K562 (cell line): ENCODE measurements around the gene ADAMTS14. TPM values are rescaled to one million over a fixed set of nuclear protein-coding genes. Genes with fewer than 3 reads are reported as not detected.

Experiments used
- ATAC-seq: fragments of 200-7000 bp; cut with Tn5 transposase; 3 replicates; pipeline ENCODE4 v1.9.1; 2020; ENCODE audit warnings: moderate library complexity
- BruUV-seq: library from RNA; stranded (reverse); fragments of 400-500 nt; replicated peaks from 2 replicates; lab custom pipeline; 2021; lab: Mats Ljungman, UMichigan
- CTCF ChIA-PET: fragments of 300-600 bp; formaldehyde crosslinking; extraction: SDS; loops from one replicate; lab custom pipeline; 2021; ENCODE audit warnings: low intra/inter-chr PET ratio; lab: Yijun Ruan, JAX
- POLR2A ChIA-PET: fragments of 300-600, 350-650 bp; sonication (Branson Sonifier 250); formaldehyde crosslinking; extraction: SDS; loops from one replicate; lab custom pipeline; 2021; ENCODE audit warnings: antibody characterized with exemption, inconsistent platforms; lab: Yijun Ruan, JAX
- DNase-seq, 4 experiments: peaks; one replicate each; pipeline versions ENCODE4 v3.0.0 to v3.0.0-alpha.2; 2011 to 2018; ENCODE audit warnings: low spot score in 3 of 4, mixed read lengths in 3 of 4; ENCODE audit errors: extremely low read depth in 1 of 4
- FAIRE-seq: peaks from 2 replicates; lab custom pipeline; 2011; peaks lifted over from hg19 to GRCh38; lab: Jason Lieb, UNC
- H2AFZ ChIP-seq: 2 replicates; pipeline ENCODE4 v1.6.0; 2011; ENCODE audit warnings: low read depth, low read length, control low read depth, inconsistent platforms
- H3K27ac ChIP-seq: fragments of 200-600 bp; 3 replicates; pipeline ENCODE4 v1.8.0; 2011; ENCODE audit warnings: low read depth, mild to moderate bottlenecking, control low read depth, inconsistent platforms, low read length, moderate library complexity, mixed read lengths; ENCODE audit errors: extremely low read depth
- H3K27me3 ChIP-seq, 2 experiments: fragments of 300-600 bp in 1 of 2; 2 replicates in 1 of 2; 3 replicates in 1 of 2; pipeline versions ENCODE4 v1.6.0 to v1.8.0; 2011; ENCODE audit warnings: inconsistent platforms in 2 of 2, low read length in 2 of 2, mild to moderate bottlenecking in 1 of 2, mixed read lengths in 1 of 2, moderate library complexity in 1 of 2; ENCODE audit not compliant: control insufficient read depth in 2 of 2, insufficient read depth in 2 of 2
- H3K36me3 ChIP-seq: fragments of 300-600 bp; 3 replicates; pipeline ENCODE4 v1.8.0; 2011; ENCODE audit warnings: mild to moderate bottlenecking, low read length, inconsistent platforms; ENCODE audit not compliant: control insufficient read depth, insufficient read depth
- H3K4me1 ChIP-seq, 2 experiments: fragments of 200-600 bp in 1 of 2; replicated peaks in 1 of 2; 2 replicates in 1 of 2; 3 replicates in 1 of 2; pipeline versions ENCODE4 v1.5.1 to v1.8.0; 2011; ENCODE audit warnings: inconsistent platforms in 2 of 2, low read length in 2 of 2, mild to moderate bottlenecking in 1 of 2, mixed read lengths in 1 of 2, moderate library complexity in 1 of 2; ENCODE audit not compliant: control insufficient read depth in 2 of 2, insufficient read depth in 2 of 2
- H3K4me2 ChIP-seq: 2 replicates; pipeline ENCODE4 v1.6.1; 2011; ENCODE audit warnings: low read length, control low read depth, inconsistent platforms, mixed read lengths; ENCODE audit not compliant: insufficient read depth
- H3K4me3 ChIP-seq: fragments of 200-600 bp; sonication (generic), shearing (Covaris generic); 2 replicates; pipeline ENCODE4 v1.5.1; 2016; ENCODE audit warnings: control low read depth, inconsistent platforms
- H3K79me2 ChIP-seq: fragments of 200-600 bp; 3 replicates; pipeline ENCODE4 v1.8.0; 2011; ENCODE audit warnings: low read length, inconsistent platforms; ENCODE audit not compliant: control insufficient read depth, insufficient read depth
- H3K9ac ChIP-seq, 2 experiments: 2 replicates each; pipeline versions ENCODE4 v1.6.0 to v1.6.1; 2011; ENCODE audit warnings: low read depth in 2 of 2, low read length in 2 of 2, control low read depth in 1 of 2, inconsistent platforms in 1 of 2, mild to moderate bottlenecking in 1 of 2, mixed read lengths in 1 of 2; ENCODE audit not compliant: insufficient read depth in 1 of 2
- H3K9me1 ChIP-seq: one replicate; pipeline ENCODE4 v1.6.0; 2011; ENCODE audit warnings: inconsistent platforms, mild to moderate bottlenecking, low read length, moderate library complexity; ENCODE audit not compliant: control insufficient read depth, insufficient read depth
- H3K9me3 ChIP-seq: replicated peaks from 2 replicates; pipeline ENCODE4 v1.5.1; 2011; ENCODE audit warnings: low read depth, low read length, inconsistent platforms; ENCODE audit not compliant: control insufficient read depth, insufficient read depth
- H4K20me1 ChIP-seq: replicated peaks from 2 replicates; pipeline ENCODE4 v1.6.1; 2011; ENCODE audit warnings: low read length, inconsistent platforms, mixed read lengths; ENCODE audit not compliant: control insufficient read depth, insufficient read depth
- CBX3 ChIP-seq, 2 experiments: IDR thresholded peaks; 1 replicate in 1 of 2; 2 replicates in 1 of 2; pipeline ENCODE4 v1.6.1; 2012; ENCODE audit warnings: inconsistent platforms in 2 of 2, low read length in 2 of 2, borderline replicate concordance in 1 of 2, control low read depth in 1 of 2
- CREBBP ChIP-seq: IDR thresholded peaks from one replicate; pipeline ENCODE4 v1.6.1; 2012; ENCODE audit warnings: low read depth, mild to moderate bottlenecking, control low read depth, inconsistent platforms, low read length
- GABPB1 ChIP-seq: sonication (generic); formaldehyde crosslinking; IDR thresholded peaks from 2 replicates; pipeline ENCODE4 v1.8.0; 2022; ENCODE audit warnings: mild to moderate bottlenecking, missing genetic modification reagents
- JUN ChIP-seq, 2 experiments: sonication (generic) in 1 of 2; formaldehyde crosslinking in 1 of 2; IDR thresholded peaks; 2 replicates each; pipeline versions ENCODE4 v1.6.1 to v1.8.0; 2012 to 2022; ENCODE audit warnings: borderline replicate concordance in 2 of 2, mild to moderate bottlenecking in 2 of 2, improper control_type of control experiment in 1 of 2, low read depth in 1 of 2, low read length in 1 of 2, missing genetic modification reagents in 1 of 2
- KDM5B ChIP-seq: fragments of 200-600 bp; sonication (generic); IDR thresholded peaks from 2 replicates; pipeline ENCODE4 v1.6.1; 2012; ENCODE audit warnings: low read depth, mild to moderate bottlenecking, moderate library complexity, low read length, control low read depth, inconsistent platforms; ENCODE audit not compliant: insufficient replicate concordance
- NRF1 ChIP-seq, 2 experiments: fragments of 450-650 bp; IDR thresholded peaks in 1 of 2; conservative IDR thresholded peaks in 1 of 2; 2 replicates each; pipeline ENCODE4 v1.6.1; 2014; ENCODE audit warnings: mild to moderate bottlenecking in 2 of 2
- RFX1 ChIP-seq: fragments of 450-650 bp; IDR thresholded peaks from 2 replicates; pipeline ENCODE4 v1.6.1; 2016; ENCODE audit warnings: mild to moderate bottlenecking, moderate library complexity
- SMC3 ChIP-seq: conservative IDR thresholded peaks from 2 replicates; pipeline ENCODE4 v1.6.1; 2011; ENCODE audit warnings: low read depth, low read length, improper control_type of control experiment; ENCODE audit not compliant: insufficient read depth
- ZFP36 ChIP-seq: fragments of 150-350 bp; IDR thresholded peaks from 2 replicates; pipeline ENCODE4 v1.6.1; 2018; ENCODE audit warnings: low read length, low read depth; ENCODE audit not compliant: partially characterized antibody
- ZNF24 ChIP-seq: fragments of 450-650 bp; IDR thresholded peaks from 2 replicates; pipeline ENCODE4 v1.6.1; 2016
- ZNF324 ChIP-seq: fragments of 250-450 bp; sonication (Bioruptor Pico); IDR thresholded peaks from 2 replicates; pipeline ENCODE4 v1.4.0; 2020; ENCODE audit warnings: mild to moderate bottlenecking
- ZNF354B ChIP-seq: fragments of 250-450 bp; sonication (Bioruptor Pico); IDR thresholded peaks from 2 replicates; pipeline ENCODE4 v1.4.0; 2020
- ZNF707 ChIP-seq: fragments of 250-450 bp; sonication (Bioruptor Pico); conservative IDR thresholded peaks from 2 replicates; pipeline ENCODE4 v1.8.0; 2022; ENCODE audit warnings: inconsistent platforms, mild to moderate bottlenecking, moderate library complexity
- WGBS: fragments of 100-300 bp; shearing (Covaris generic); methylation state at CpG from one replicate; pipeline ENCODE4 v1.1.6; 2016; ENCODE audit warnings: low coverage, mixed read lengths; ENCODE audit not compliant: insufficient coverage; ENCODE audit errors: missing lambda C conversion rate; 5-methylcytosine and 5-hydroxymethylcytosine counted together
- in situ Hi-C: fragments of 300-500 bp; cut with MboI; formaldehyde crosslinking; loops from 4 replicates; pipeline ENCODE4 v1.15.0; 2018; ENCODE audit warnings: inconsistent platforms, mixed read lengths
- intact Hi-C: fragments of 100-400 bp; cut with micrococcal nuclease; formaldehyde crosslinking; loops from 2 replicates; pipeline ENCODE4 v1.14.2; 2022
- polyA plus RNA-seq, 8 experiments: library from polyadenylated mRNA; depleted of rRNA in 4 of 8; stranded (reverse) in 5 of 8; unstranded in 3 of 8; fragments of >200 nt; fragmentation: Nextera tagmentation in 2 of 8; fragmentation: Illumina TruSeq in 1 of 8; extraction: Ambion mirVana in 2 of 8; extraction: Trizol in 1 of 8; gene quantifications; 2 replicates each; pipeline versions ENCODE4 v1.2.1 to v1.2.3, GENCODE V29; 2011 to 2014; ENCODE audit warnings: inconsistent platforms in 1 of 8, missing spikeins in 1 of 8
- total RNA-seq, 7 experiments: library from RNA; depleted of rRNA in 6 of 7; stranded (reverse); fragments of >200 nt in 6 of 7; fragmentation: Illumina TruSeq in 2 of 7; extraction: Trizol in 2 of 7; gene quantifications; 2 replicates each; pipeline versions ENCODE4 v1.2.1 to v1.2.3, GENCODE V29; 2011 to 2021; ENCODE audit warnings: low replicate concordance in 1 of 7
- TF ChIP-seq, protein P1 (sequence below): fragments of 250-450 bp; sonication (Bioruptor Pico); IDR thresholded peaks from 2 replicates; pipeline ENCODE4 v1.5.0; 2020; ENCODE audit warnings: mild to moderate bottlenecking, borderline replicate concordance

The ADAMTS14 gene
- total and polyA plus RNA-seq, 9 of the 15 experiments (the other 6 are each of a cell fraction or from before 2014, with no cell fraction given), result 0.04 to 37.4 (median 15.9) TPM

DNA sequence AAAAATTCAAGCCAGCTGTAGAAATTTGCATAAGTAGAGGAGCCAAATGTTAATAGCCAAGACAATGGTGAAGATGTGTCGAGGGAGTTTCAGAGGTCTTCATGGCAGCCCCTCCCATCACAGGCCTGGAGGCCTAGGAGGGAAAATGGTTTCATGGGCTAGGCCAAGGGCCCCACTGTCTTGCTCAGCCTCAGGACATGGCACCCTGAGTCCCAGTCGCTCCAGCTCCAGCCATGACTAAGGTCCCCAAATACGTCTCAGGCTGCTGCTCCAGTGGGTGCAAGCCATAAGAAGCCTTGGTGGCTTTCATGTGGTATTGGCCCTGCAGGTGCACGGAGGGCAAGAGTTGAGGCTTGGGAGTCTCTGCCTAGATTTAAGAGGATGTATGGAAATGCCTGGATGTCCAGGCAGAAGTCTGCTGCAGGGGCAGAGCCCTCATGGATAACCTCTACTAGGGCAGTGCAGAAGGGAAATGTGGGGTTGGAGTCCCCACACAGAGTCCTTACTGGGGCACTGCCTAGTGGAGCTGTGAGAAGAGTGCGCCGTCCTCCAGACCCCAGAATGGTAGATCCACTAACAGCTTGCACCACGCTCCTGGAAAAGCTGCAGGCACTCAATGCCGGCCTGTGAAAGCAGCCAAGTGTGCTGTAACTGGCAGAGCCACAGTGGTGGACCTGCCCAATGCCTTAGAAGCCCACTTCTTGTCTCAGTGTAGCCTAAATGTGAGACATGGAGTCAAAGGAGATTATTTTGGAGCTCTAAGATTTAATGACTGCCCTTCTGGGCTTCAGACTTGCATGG lies 93.7 kb downstream of the ADAMTS14 start:
- intact Hi-C loops (no loop called here), in situ Hi-C loops (no loop called here)
- FAIRE-seq (no peak), DNase-seq (no peak), ATAC-seq (no peak)
- H3K27me3 ChIP-seq, result no peaks in the 10 kb centered on the region
- CTCF ChIA-PET, result no interaction called here
- no peaks in the 10 kb centered on the region for H3K9me1 ChIP-seq
- no TSS peak for BruUV-seq
- H3K4me1 ChIP-seq, result no peaks in the 10 kb centered on the region; a peak in 1 of 5 replicates
- no peak overlapping the region for H2AFZ ChIP-seq
- peaks cover 10% of the 10 kb centered on the region; the same call in 1 of the 3 replicates for H3K36me3 ChIP-seq
- H3K9ac ChIP-seq, result no peak overlapping the region
- no peak overlapping the region for H3K27ac ChIP-seq
- peaks cover 11% of the 10 kb centered on the region for H3K9me3 ChIP-seq
- POLR2A ChIA-PET, result interaction anchor here (0.6 to 1.0 kb wide), 3 partner anchors 13 to 1000 kb away, joined by 3 read pairs; no protein-coding TSS in a partner anchor
- whole genome bisulfite sequencing, result 33% methylated on average over 8 of the region's 8 CpGs
- H3K4me3 ChIP-seq, result no peak overlapping the region
- no peaks in the 10 kb centered on the region for H3K79me2 ChIP-seq
- H3K4me2 ChIP-seq, result no peak overlapping the region
- H4K20me1 ChIP-seq, result no peaks in the 10 kb centered on the region
- TF ChIP-seq SMC3 (no peak), ZNF24 (no peak), ZNF324 (CRISPR knock-in tag) (no peak), NRF1 (conservative IDR thresholded peaks at IDR 0.05 in 1 of 2, IDR thresholded peaks at IDR 0.05 in 1 of 2) (no peak), KDM5B (no peak), CREBBP (no peak), CBX3 (IDR thresholded peaks at IDR 0.05; ENCODE audit: borderline replicate concordance in 1 of 2, low read length in 2 of 2) (peak in 1 of 2 experiments; percentile 84; a peak in 2 of 3 replicates), RFX1 (no peak), ZFP36 (peak; percentile 29), JUN (IDR thresholded peaks at IDR 0.05; ENCODE audit: borderline replicate concordance, low read depth, low read length) (no peak), JUN (CRISPR knock-in tag; IDR thresholded peaks at IDR 0.05; ENCODE audit: borderline replicate concordance) (no peak), ZNF354B (no peak), ZNF707 (CRISPR knock-in tag) (no peak), GABPB1 (CRISPR knock-in tag) (no peak)
- TF ChIP-seq, protein P1, sequence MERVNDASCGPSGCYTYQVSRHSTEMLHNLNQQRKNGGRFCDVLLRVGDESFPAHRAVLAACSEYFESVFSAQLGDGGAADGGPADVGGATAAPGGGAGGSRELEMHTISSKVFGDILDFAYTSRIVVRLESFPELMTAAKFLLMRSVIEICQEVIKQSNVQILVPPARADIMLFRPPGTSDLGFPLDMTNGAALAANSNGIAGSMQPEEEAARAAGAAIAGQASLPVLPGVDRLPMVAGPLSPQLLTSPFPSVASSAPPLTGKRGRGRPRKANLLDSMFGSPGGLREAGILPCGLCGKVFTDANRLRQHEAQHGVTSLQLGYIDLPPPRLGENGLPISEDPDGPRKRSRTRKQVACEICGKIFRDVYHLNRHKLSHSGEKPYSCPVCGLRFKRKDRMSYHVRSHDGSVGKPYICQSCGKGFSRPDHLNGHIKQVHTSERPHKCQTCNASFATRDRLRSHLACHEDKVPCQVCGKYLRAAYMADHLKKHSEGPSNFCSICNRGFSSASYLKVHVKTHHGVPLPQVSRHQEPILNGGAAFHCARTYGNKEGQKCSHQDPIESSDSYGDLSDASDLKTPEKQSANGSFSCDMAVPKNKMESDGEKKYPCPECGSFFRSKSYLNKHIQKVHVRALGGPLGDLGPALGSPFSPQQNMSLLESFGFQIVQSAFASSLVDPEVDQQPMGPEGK (CRISPR knock-in tag), result no peak
